K562 (cell line): ENCODE data around the gene DAD1. TPM values are rescaled to one million over a fixed set of nuclear protein-coding genes. Genes with fewer than 3 reads are reported as not detected.

Experiments
- ATAC-seq: fragments of 200-7000 bp; cut with Tn5 transposase; 3 replicates; pipeline ENCODE4 v1.9.1; 2020; ENCODE audit warnings: moderate library complexity
- BruUV-seq: library from RNA; stranded (reverse); fragments of 400-500 nt; replicated peaks from 2 replicates; lab custom pipeline; 2021; lab: Mats Ljungman, UMichigan
- CTCF ChIA-PET: fragments of 300-600 bp; formaldehyde crosslinking; extraction: SDS; loops from one replicate; lab custom pipeline; 2021; ENCODE audit warnings: low intra/inter-chr PET ratio; lab: Yijun Ruan, JAX
- POLR2A ChIA-PET: fragments of 300-600, 350-650 bp; sonication (Branson Sonifier 250); formaldehyde crosslinking; extraction: SDS; loops from one replicate; lab custom pipeline; 2021; ENCODE audit warnings: antibody characterized with exemption, inconsistent platforms; lab: Yijun Ruan, JAX
- DNase-seq, 4 experiments: peaks; one replicate each; pipeline versions ENCODE4 v3.0.0 to v3.0.0-alpha.2; 2011 to 2018; ENCODE audit warnings: low spot score in 3 of 4, mixed read lengths in 3 of 4; ENCODE audit errors: extremely low read depth in 1 of 4
- FAIRE-seq: peaks from 2 replicates; lab custom pipeline; 2011; peaks lifted over from hg19 to GRCh38; lab: Jason Lieb, UNC
- H2AFZ ChIP-seq: 2 replicates; pipeline ENCODE4 v1.6.0; 2011; ENCODE audit warnings: low read depth, low read length, control low read depth, inconsistent platforms
- H3K27ac ChIP-seq: fragments of 200-600 bp; 3 replicates; pipeline ENCODE4 v1.8.0; 2011; ENCODE audit warnings: low read depth, mild to moderate bottlenecking, control low read depth, inconsistent platforms, low read length, moderate library complexity, mixed read lengths; ENCODE audit errors: extremely low read depth
- H3K27me3 ChIP-seq, 2 experiments: fragments of 300-600 bp in 1 of 2; 2 replicates in 1 of 2; 3 replicates in 1 of 2; pipeline versions ENCODE4 v1.6.0 to v1.8.0; 2011; ENCODE audit warnings: inconsistent platforms in 2 of 2, low read length in 2 of 2, mild to moderate bottlenecking in 1 of 2, mixed read lengths in 1 of 2, moderate library complexity in 1 of 2; ENCODE audit not compliant: control insufficient read depth in 2 of 2, insufficient read depth in 2 of 2
- H3K36me3 ChIP-seq: fragments of 300-600 bp; 3 replicates; pipeline ENCODE4 v1.8.0; 2011; ENCODE audit warnings: mild to moderate bottlenecking, low read length, inconsistent platforms; ENCODE audit not compliant: control insufficient read depth, insufficient read depth
- H3K4me1 ChIP-seq, 2 experiments: fragments of 200-600 bp in 1 of 2; replicated peaks in 1 of 2; 2 replicates in 1 of 2; 3 replicates in 1 of 2; pipeline versions ENCODE4 v1.5.1 to v1.8.0; 2011; ENCODE audit warnings: inconsistent platforms in 2 of 2, low read length in 2 of 2, mild to moderate bottlenecking in 1 of 2, mixed read lengths in 1 of 2, moderate library complexity in 1 of 2; ENCODE audit not compliant: control insufficient read depth in 2 of 2, insufficient read depth in 2 of 2
- H3K4me2 ChIP-seq: 2 replicates; pipeline ENCODE4 v1.6.1; 2011; ENCODE audit warnings: low read length, control low read depth, inconsistent platforms, mixed read lengths; ENCODE audit not compliant: insufficient read depth
- H3K4me3 ChIP-seq: fragments of 200-600 bp; sonication (generic), shearing (Covaris generic); 2 replicates; pipeline ENCODE4 v1.5.1; 2016; ENCODE audit warnings: control low read depth, inconsistent platforms
- H3K79me2 ChIP-seq: fragments of 200-600 bp; 3 replicates; pipeline ENCODE4 v1.8.0; 2011; ENCODE audit warnings: low read length, inconsistent platforms; ENCODE audit not compliant: control insufficient read depth, insufficient read depth
- H3K9ac ChIP-seq, 2 experiments: 2 replicates each; pipeline versions ENCODE4 v1.6.0 to v1.6.1; 2011; ENCODE audit warnings: low read depth in 2 of 2, low read length in 2 of 2, control low read depth in 1 of 2, inconsistent platforms in 1 of 2, mild to moderate bottlenecking in 1 of 2, mixed read lengths in 1 of 2; ENCODE audit not compliant: insufficient read depth in 1 of 2
- H3K9me1 ChIP-seq: one replicate; pipeline ENCODE4 v1.6.0; 2011; ENCODE audit warnings: inconsistent platforms, mild to moderate bottlenecking, low read length, moderate library complexity; ENCODE audit not compliant: control insufficient read depth, insufficient read depth
- H3K9me3 ChIP-seq: replicated peaks from 2 replicates; pipeline ENCODE4 v1.5.1; 2011; ENCODE audit warnings: low read depth, low read length, inconsistent platforms; ENCODE audit not compliant: control insufficient read depth, insufficient read depth
- H4K20me1 ChIP-seq: replicated peaks from 2 replicates; pipeline ENCODE4 v1.6.1; 2011; ENCODE audit warnings: low read length, inconsistent platforms, mixed read lengths; ENCODE audit not compliant: control insufficient read depth, insufficient read depth
- CTCFL ChIP-seq: IDR thresholded peaks from 2 replicates; pipeline ENCODE4 v1.6.1; 2011; ENCODE audit warnings: borderline replicate concordance, low read depth, mild to moderate bottlenecking, moderate library complexity, low read length; ENCODE audit not compliant: insufficient read depth, poor library complexity, severe bottlenecking
- DNMT1 ChIP-seq: fragments of 450-650 bp; IDR thresholded peaks from 2 replicates; pipeline ENCODE4 v1.6.1; 2016; ENCODE audit warnings: antibody characterized with exemption, mild to moderate bottlenecking
- HOMEZ ChIP-seq: fragments of 250-450 bp; sonication (Bioruptor Pico); IDR thresholded peaks from 2 replicates; pipeline ENCODE4 v1.4.0; 2020; ENCODE audit warnings: mild to moderate bottlenecking, moderate library complexity
- POLR2AphosphoS2 ChIP-seq: IDR thresholded peaks from 2 replicates; pipeline ENCODE4 v1.6.1; 2012; ENCODE audit warnings: low read length, improper control_type of control experiment
- SRSF7 ChIP-seq: fragments of 200-400 bp; formaldehyde crosslinking; optimal IDR thresholded peaks from 2 replicates; pipeline ENCODE3; 2017; ENCODE audit warnings: mild to moderate bottlenecking, low read depth, low read length
- ZKSCAN1 ChIP-seq: fragments of 150-350 bp; IDR thresholded peaks from 2 replicates; pipeline ENCODE4 v1.6.1; 2016; ENCODE audit warnings: low read depth, low read length
- ZNF445 ChIP-seq: fragments of 250-450 bp; sonication (Bioruptor Pico); IDR thresholded peaks from 2 replicates; pipeline ENCODE4 v1.4.0; 2020; ENCODE audit warnings: low read depth, mild to moderate bottlenecking, moderate library complexity
- WGBS: fragments of 100-300 bp; shearing (Covaris generic); methylation state at CpG from one replicate; pipeline ENCODE4 v1.1.6; 2016; ENCODE audit warnings: low coverage, mixed read lengths; ENCODE audit not compliant: insufficient coverage; ENCODE audit errors: missing lambda C conversion rate; 5-methylcytosine and 5-hydroxymethylcytosine counted together
- in situ Hi-C: fragments of 300-500 bp; cut with MboI; formaldehyde crosslinking; loops from 4 replicates; pipeline ENCODE4 v1.15.0; 2018; ENCODE audit warnings: inconsistent platforms, mixed read lengths
- intact Hi-C: fragments of 100-400 bp; cut with micrococcal nuclease; formaldehyde crosslinking; loops from 2 replicates; pipeline ENCODE4 v1.14.2; 2022
- polyA plus RNA-seq, 8 experiments: library from polyadenylated mRNA; depleted of rRNA in 4 of 8; stranded (reverse) in 5 of 8; unstranded in 3 of 8; fragments of >200 nt; fragmentation: Nextera tagmentation in 2 of 8; fragmentation: Illumina TruSeq in 1 of 8; extraction: Ambion mirVana in 2 of 8; extraction: Trizol in 1 of 8; gene quantifications; 2 replicates each; pipeline versions ENCODE4 v1.2.1 to v1.2.3, GENCODE V29; 2011 to 2014; ENCODE audit warnings: inconsistent platforms in 1 of 8, missing spikeins in 1 of 8
- total RNA-seq, 7 experiments: library from RNA; depleted of rRNA in 6 of 7; stranded (reverse); fragments of >200 nt in 6 of 7; fragmentation: Illumina TruSeq in 2 of 7; extraction: Trizol in 2 of 7; gene quantifications; 2 replicates each; pipeline versions ENCODE4 v1.2.1 to v1.2.3, GENCODE V29; 2011 to 2021; ENCODE audit warnings: low replicate concordance in 1 of 7

DAD1 gene
- total and polyA plus RNA-seq, 9 of the 15 experiments (the other 6 are each of a cell fraction or from before 2014, with no cell fraction given) = 104 to 617 (median 222) TPM

GRCh38 chr14:22540293-22540692 lies 48.7 kb downstream of the DAD1 start:
- Histone ChIP-seq H2AFZ (no peak overlapping the region), H3K36me3 (no peaks in the 10 kb centered on the region), H3K4me1 (peaks cover 0 to 20% of the 10 kb centered on the region in 2 experiments; a peak in 4 of 5 replicates), H3K27me3 (no peaks in the 10 kb centered on the region), H3K9me3 (no peaks in the 10 kb centered on the region), H3K4me2 (no peak overlapping the region), H3K9ac (no peak overlapping the region), H3K27ac (no peak overlapping the region), H4K20me1 (no peaks in the 10 kb centered on the region), H3K4me3 (no peak overlapping the region), H3K79me2 (no peaks in the 10 kb centered on the region), H3K9me1 (no peaks in the 10 kb centered on the region)
- TF ChIP-seq CTCFL (no peak), HOMEZ (no peak), ZNF445 (CRISPR knock-in tag) (no peak), POLR2AphosphoS2 (no peak), SRSF7 (no peak), DNMT1 (no peak), ZKSCAN1 (no peak)
- FAIRE-seq (no peak), ATAC-seq (no peak), DNase-seq (no peak)
- in situ Hi-C loops (no loop called here), intact Hi-C loops (no loop called here)
- no TSS peak for BruUV-seq
- 0% methylated on average over 1 of the region's 1 CpG for WGBS
- ChIA-PET POLR2A (interaction anchor here (0.6 kb wide), 1 partner anchor 16 kb away, joined by 3 read pairs; no protein-coding TSS in a partner anchor), CTCF (no interaction called here)
